NCI-H1930 (cell line): ENCODE measurements around the gene LRRN2.
"Not testable (repeated sequence)": the region's sequence is repeated elsewhere in the genome, so short reads cannot be mapped to it uniquely, and the experiment has no call there.

Experiments used
- DNase-seq, 2 experiments: peaks; one replicate each; lab custom pipeline; 2025; lab: John Stamatoyannopoulos, UW

LRRN2 gene

GRCh38 chr1:204629459-204629858 is 56.1 kb downstream of the LRRN2 start:
- not testable (repeated sequence) for DNase-seq

GRCh38 chr1:204628868-204629267 is 56.7 kb downstream of the LRRN2 start:
- no peak for DNase-seq

GRCh38 chr1:204627436-204627835 is 58.1 kb downstream of the LRRN2 start:
- DNase-seq, result no peak

- no peak for DNase-seq
Observed at GRCh38 chr1:204626381-204626780, 59.2 kb downstream of the LRRN2 start.

- no peak for DNase-seq
Observed at GRCh38 chr1:204624631-204625216, 60.8 kb downstream of the LRRN2 start.

GRCh38 chr1:204623894-204624361 is 61.6 kb downstream of the LRRN2 start:
- DNase-seq, result no peak

GRCh38 chr1:204623365-204623893 is 62.1 kb downstream of the LRRN2 start:
- DNase-seq, result no peak

GRCh38 chr1:204621996-204622395 is 63.5 kb downstream of the LRRN2 start:
- no peak for DNase-seq

GRCh38 chr1:204621396-204621795 is 64.1 kb downstream of the LRRN2 start:
- DNase-seq, result no peak

- DNase-seq, result no peak
Observed at GRCh38 chr1:204619721-204620120, 65.8 kb downstream of the LRRN2 start.

- DNase-seq, result no peak
Observed at GRCh38 chr1:204618148-204618760, 67.3 kb downstream of the LRRN2 start.

GRCh38 chr1:204617256-204618147 is 68.0 kb downstream of the LRRN2 start:
- no peak for DNase-seq

- DNase-seq, result no peak
Observed at GRCh38 chr1:204616641-204617040, 68.9 kb downstream of the LRRN2 start.

- DNase-seq, result no peak
Observed at GRCh38 chr1:204615881-204616280, 69.7 kb downstream of the LRRN2 start.

GRCh38 chr1:204613636-204614035 is 71.9 kb downstream of the LRRN2 start:
- DNase-seq, result no peak

- no peak for DNase-seq
Observed at GRCh38 chr1:204612326-204612725, 73.2 kb downstream of the LRRN2 start.

GRCh38 chr1:204611036-204611435 is 74.5 kb downstream of the LRRN2 start:
- DNase-seq, result no peak

GRCh38 chr1:204607910-204608309 is 77.6 kb downstream of the LRRN2 start:
- DNase-seq, result no peak

GRCh38 chr1:204605791-204606190 is 79.7 kb downstream of the LRRN2 start:
- no peak for DNase-seq

GRCh38 chr1:204602871-204603542 is 82.5 kb downstream of the LRRN2 start:
- DNase-seq, result no peak

GRCh38 chr1:204602111-204602579 is 83.4 kb downstream of the LRRN2 start:
- DNase-seq, result no peak

- DNase-seq, result no peak
Observed at GRCh38 chr1:204600968-204601367, 84.6 kb downstream of the LRRN2 start.
